HEK293 (cell line): Measurements from ENCODE around the gene ZSCAN22.

ENCODE experiments used
- AEBP2 ChIP-seq: fragments of 450-650 bp; formaldehyde crosslinking; IDR thresholded peaks from 2 replicates; pipeline ENCODE4 v1.5.1; 2016; ENCODE audit warnings: missing biosample characterization, missing genetic modification characterization, borderline replicate concordance
- CTCF ChIP-seq: fragments of 450-650 bp; formaldehyde crosslinking; IDR thresholded peaks from 2 replicates; pipeline ENCODE4 v1.5.1; 2016; ENCODE audit warnings: missing biosample characterization, missing genetic modification characterization
- GLI4 ChIP-seq: fragments of 450-650 bp; formaldehyde crosslinking; IDR thresholded peaks from 2 replicates; pipeline ENCODE4 v1.5.1; 2016; ENCODE audit warnings: missing biosample characterization, missing genetic modification characterization
- KLF16 ChIP-seq: fragments of 450-650 bp; formaldehyde crosslinking; IDR thresholded peaks from 2 replicates; pipeline ENCODE4 v1.5.1; 2017; ENCODE audit warnings: missing biosample characterization, missing genetic modification characterization
- PATZ1 ChIP-seq: fragments of 450-650 bp; formaldehyde crosslinking; IDR thresholded peaks from 2 replicates; pipeline ENCODE4 v1.5.1; 2016; ENCODE audit warnings: missing biosample characterization, missing genetic modification characterization
- PBX3 ChIP-seq: sonication (generic); formaldehyde crosslinking; IDR thresholded peaks from 2 replicates; pipeline ENCODE4 v1.8.1; 2022; ENCODE audit warnings: mild to moderate bottlenecking, moderate library complexity, missing genetic modification reagents
- YY1 ChIP-seq: fragments of 450-650 bp; formaldehyde crosslinking; IDR thresholded peaks from 2 replicates; pipeline ENCODE4 v1.5.1; 2018; ENCODE audit warnings: missing biosample characterization, missing genetic modification characterization
- ZBTB1 ChIP-seq: fragments of 450-650 bp; formaldehyde crosslinking; IDR thresholded peaks from 2 replicates; pipeline ENCODE4 v1.5.1; 2016; ENCODE audit warnings: missing biosample characterization, missing genetic modification characterization
- ZBTB17 ChIP-seq: fragments of 450-650 bp; formaldehyde crosslinking; IDR thresholded peaks from 2 replicates; pipeline ENCODE4 v1.5.1; 2016; ENCODE audit warnings: missing biosample characterization, missing genetic modification characterization
- ZNF146 ChIP-seq: fragments of 450-650 bp; formaldehyde crosslinking; IDR thresholded peaks from 2 replicates; pipeline ENCODE4 v1.5.1; 2016; ENCODE audit warnings: missing biosample characterization, missing genetic modification characterization
- ZNF24 ChIP-seq: fragments of 450-650 bp; formaldehyde crosslinking; IDR thresholded peaks from 2 replicates; pipeline ENCODE4 v1.5.1; 2016; ENCODE audit warnings: missing biosample characterization, missing genetic modification characterization
- ZNF274 ChIP-seq, 2 experiments: fragments of 200-500 bp in 1 of 2; fragments of 450-650 bp in 1 of 2; sonication (Bioruptor generic) in 1 of 2; formaldehyde crosslinking in 1 of 2; IDR thresholded peaks; 2 replicates each; pipeline versions ENCODE4 v1.5.1 to v1.6.1; 2014 to 2016; ENCODE audit warnings: borderline replicate concordance in 1 of 2, inconsistent platforms in 1 of 2, low read length in 1 of 2, missing biosample characterization in 1 of 2, missing genetic modification characterization in 1 of 2
- ZNF658 ChIP-seq: fragments of 450-650 bp; formaldehyde crosslinking; IDR thresholded peaks from 2 replicates; pipeline ENCODE4; 2016; ENCODE audit warnings: missing biosample characterization, missing genetic modification characterization
- TF ChIP-seq, protein P1 (sequence below): fragments of 450-650 bp; formaldehyde crosslinking; IDR thresholded peaks from 2 replicates; pipeline ENCODE4 v1.5.1; 2016; ENCODE audit warnings: missing biosample characterization, missing genetic modification characterization

DNA sequence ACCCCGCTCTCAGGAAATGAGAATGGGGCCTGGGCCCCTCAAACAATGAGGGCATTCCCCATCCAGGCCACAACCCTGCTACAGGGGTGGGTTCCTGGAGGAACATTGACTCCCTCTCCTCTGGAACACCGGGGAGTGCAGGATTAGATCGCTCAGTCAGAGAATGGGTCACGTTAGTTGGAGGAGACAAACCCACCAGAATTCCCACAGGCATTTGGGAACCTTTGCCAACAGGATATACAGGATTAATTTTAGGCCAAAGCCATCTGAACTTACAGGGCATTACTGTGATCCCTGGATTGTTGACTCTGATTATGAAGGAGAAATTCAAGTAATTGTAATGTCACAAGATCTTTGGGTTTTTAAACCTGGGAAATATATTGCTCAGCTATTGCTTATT is 19.1 kb upstream of the ZSCAN22 start:
- TF ChIP-seq CTCF (tag by site-specific recombination): no peak
- no peak for TF ChIP-seq YY1 (tag by site-specific recombination)
- TF ChIP-seq AEBP2 (tag by site-specific recombination): no peak
- no peak for TF ChIP-seq KLF16 (tag by site-specific recombination)
- TF ChIP-seq ZNF24 (tag by site-specific recombination): no peak
- TF ChIP-seq, protein P1, sequence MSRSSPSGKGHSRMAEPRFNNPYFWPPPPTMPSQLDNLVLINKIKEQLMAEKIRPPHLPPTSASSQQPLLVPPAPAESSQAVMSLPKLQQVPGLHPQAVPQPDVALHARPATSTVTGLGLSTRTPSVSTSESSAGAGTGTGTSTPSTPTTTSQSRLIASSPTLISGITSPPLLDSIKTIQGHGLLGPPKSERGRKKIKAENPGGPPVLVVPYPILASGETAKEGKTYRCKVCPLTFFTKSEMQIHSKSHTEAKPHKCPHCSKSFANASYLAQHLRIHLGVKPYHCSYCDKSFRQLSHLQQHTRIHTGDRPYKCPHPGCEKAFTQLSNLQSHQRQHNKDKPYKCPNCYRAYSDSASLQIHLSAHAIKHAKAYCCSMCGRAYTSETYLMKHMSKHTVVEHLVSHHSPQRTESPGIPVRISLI (tag by site-specific recombination): no peak
- no peak for TF ChIP-seq GLI4 (tag by site-specific recombination)
- TF ChIP-seq ZNF274 (IDR thresholded peaks at IDR 0.05; ENCODE audit: low read length): no peak
- no peak for TF ChIP-seq ZNF274 (tag by site-specific recombination; IDR thresholded peaks at IDR 0.05; ENCODE audit: borderline replicate concordance)
- no peak for TF ChIP-seq ZNF658
- TF ChIP-seq ZNF146 (tag by site-specific recombination): no peak
- TF ChIP-seq ZBTB17: no peak
- TF ChIP-seq ZBTB1 (tag by site-specific recombination): no peak
- no peak for TF ChIP-seq PBX3 (CRISPR knock-in tag)
- TF ChIP-seq PATZ1 (tag by site-specific recombination): no peak
